Measurements from ENCODE around the gene LRGUK.

DNA sequence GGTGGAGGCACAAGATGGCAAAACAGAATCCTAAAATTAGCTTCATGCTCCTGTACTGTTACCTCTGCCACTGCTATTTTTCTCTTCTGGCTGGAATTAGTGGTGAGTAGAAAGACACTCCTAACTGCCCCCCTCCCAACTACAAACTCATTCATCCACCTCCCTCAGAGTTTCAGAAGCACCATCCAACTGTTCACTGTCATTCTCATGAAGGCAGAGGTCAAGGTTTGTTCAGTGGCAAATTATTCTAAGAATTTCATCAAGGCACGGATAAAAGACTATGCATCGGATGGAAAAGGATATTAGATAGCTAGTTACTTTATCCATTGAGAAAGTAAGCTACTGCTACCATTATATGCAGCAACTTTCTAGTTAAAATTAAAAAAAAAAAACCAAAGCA is 59.7 kb downstream of the LRGUK start:
- TF ChIP-seq, protein P1, sequence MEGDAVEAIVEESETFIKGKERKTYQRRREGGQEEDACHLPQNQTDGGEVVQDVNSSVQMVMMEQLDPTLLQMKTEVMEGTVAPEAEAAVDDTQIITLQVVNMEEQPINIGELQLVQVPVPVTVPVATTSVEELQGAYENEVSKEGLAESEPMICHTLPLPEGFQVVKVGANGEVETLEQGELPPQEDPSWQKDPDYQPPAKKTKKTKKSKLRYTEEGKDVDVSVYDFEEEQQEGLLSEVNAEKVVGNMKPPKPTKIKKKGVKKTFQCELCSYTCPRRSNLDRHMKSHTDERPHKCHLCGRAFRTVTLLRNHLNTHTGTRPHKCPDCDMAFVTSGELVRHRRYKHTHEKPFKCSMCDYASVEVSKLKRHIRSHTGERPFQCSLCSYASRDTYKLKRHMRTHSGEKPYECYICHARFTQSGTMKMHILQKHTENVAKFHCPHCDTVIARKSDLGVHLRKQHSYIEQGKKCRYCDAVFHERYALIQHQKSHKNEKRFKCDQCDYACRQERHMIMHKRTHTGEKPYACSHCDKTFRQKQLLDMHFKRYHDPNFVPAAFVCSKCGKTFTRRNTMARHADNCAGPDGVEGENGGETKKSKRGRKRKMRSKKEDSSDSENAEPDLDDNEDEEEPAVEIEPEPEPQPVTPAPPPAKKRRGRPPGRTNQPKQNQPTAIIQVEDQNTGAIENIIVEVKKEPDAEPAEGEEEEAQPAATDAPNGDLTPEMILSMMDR (IDR thresholded peaks at IDR 0.05) = no peak
- no peak for TF ChIP-seq POLR2A (IDR thresholded peaks at IDR 0.05)

All from right lobe of liver (tissue), 4 donors.